ENCODE results near the gene MAGEE1.
A peak's percentile ranks its signal among the peaks of the same experiment; 100 is the strongest.

GRCh38 chrX:76477353-76477752 is 49.8 kb downstream of the MAGEE1 start:
- TF ChIP-seq USF1 (IDR thresholded peaks at IDR 0.05): no peak
- peak; percentile 70 for TF ChIP-seq REST (IDR thresholded peaks at IDR 0.05; ENCODE audit: low read depth)
- no peak for TF ChIP-seq MAX (IDR thresholded peaks at IDR 0.05)
- no peak for TF ChIP-seq TAF1 (IDR thresholded peaks at IDR 0.05; ENCODE audit: low read depth)
- TF ChIP-seq TEAD4 (IDR thresholded peaks at IDR 0.05): no peak
- no peak for TF ChIP-seq EP300 (IDR thresholded peaks at IDR 0.05; ENCODE audit: borderline replicate concordance)
- TF ChIP-seq YY1 (IDR thresholded peaks at IDR 0.05; ENCODE audit: low read depth): no peak
- no peak for TF ChIP-seq FOXM1 (IDR thresholded peaks at IDR 0.05; ENCODE audit: borderline replicate concordance, low read depth)
- TF ChIP-seq TCF12 (IDR thresholded peaks at IDR 0.05; ENCODE audit: low read depth): no peak
- no peak for TF ChIP-seq RAD21 (IDR thresholded peaks at IDR 0.05; ENCODE audit: low read depth)

Measured in Ishikawa (cell line).